GM19193 (cell line): ENCODE data around the gene RIN3.

Experiments
- POLR2A ChIP-seq: IDR thresholded peaks from 4 replicates; pipeline ENCODE4 v1.6.1; 2011; ENCODE audit not compliant: insufficient read depth, insufficient read length; ENCODE audit errors: extremely low read depth

Gene RIN3

GRCh38 chr14:92651758-92652406 lies 138.3 kb downstream of the RIN3 start:
- TF ChIP-seq POLR2A = peak; percentile 47

- TF ChIP-seq POLR2A = peak; percentile 18
Measured at GRCh38 chr14:92652413-92653151, 139.0 kb downstream of the RIN3 start.

GRCh38 chr14:92653162-92653651 lies 139.6 kb downstream of the RIN3 start:
- peak; percentile 26 for TF ChIP-seq POLR2A

GRCh38 chr14:92654239-92654901 lies 140.8 kb downstream of the RIN3 start:
- TF ChIP-seq POLR2A = no peak

GRCh38 chr14:92655419-92656201 lies 142.0 kb downstream of the RIN3 start:
- no peak for TF ChIP-seq POLR2A

GRCh38 chr14:92656306-92657081 lies 142.9 kb downstream of the RIN3 start:
- TF ChIP-seq POLR2A = no peak

GRCh38 chr14:92657457-92658142 lies 144.0 kb downstream of the RIN3 start:
- TF ChIP-seq POLR2A = no peak

- no peak for TF ChIP-seq POLR2A
Measured at GRCh38 chr14:92658160-92658559, 144.6 kb downstream of the RIN3 start.

GRCh38 chr14:92658684-92659083 lies 145.1 kb downstream of the RIN3 start:
- no peak for TF ChIP-seq POLR2A

GRCh38 chr14:92659765-92660561 lies 146.4 kb downstream of the RIN3 start:
- TF ChIP-seq POLR2A = peak; percentile 12

- TF ChIP-seq POLR2A = no peak
Measured at GRCh38 chr14:92660571-92660970, 147.0 kb downstream of the RIN3 start.

GRCh38 chr14:92663049-92663448 lies 149.5 kb downstream of the RIN3 start:
- TF ChIP-seq POLR2A = no peak

GRCh38 chr14:92665661-92666110 lies 152.1 kb downstream of the RIN3 start:
- TF ChIP-seq POLR2A = no peak
